Ascending aorta (tissue), 2 donors: ENCODE results near the gene TRIML1. TPM values are rescaled to one million over a fixed set of nuclear protein-coding genes. Genes with fewer than 3 reads are reported as not detected.

Source experiments
- DNase-seq, 2 donors: peaks; one replicate each; pipeline ENCODE4 v3.0.0-alpha.2; 2019; ENCODE audit warnings: low spot score in 2 of 2
- H3K27ac ChIP-seq, 2 donors: fragments of 200-600 bp; sonication (generic); one replicate each; pipeline ENCODE4 v1.5.1; 2016 to 2017; ENCODE audit warnings: mild to moderate bottlenecking in 1 of 2
- H3K27me3 ChIP-seq: fragments of 200-600 bp; sonication (generic); one replicate; pipeline ENCODE4 v1.5.1; 2017
- H3K36me3 ChIP-seq, 2 donors: fragments of 200-600 bp; sonication (generic); one replicate each; pipeline ENCODE4 v1.5.1; 2016
- H3K4me1 ChIP-seq, 2 donors: fragments of 200-600 bp; sonication (generic); one replicate each; pipeline ENCODE4 v1.5.1; 2016 to 2017; ENCODE audit warnings: mild to moderate bottlenecking in 1 of 2
- H3K4me3 ChIP-seq, 2 donors: fragments of 200-600 bp; sonication (generic); one replicate each; pipeline ENCODE4 v1.5.1; 2016 to 2017; ENCODE audit warnings: mild to moderate bottlenecking in 1 of 2
- H3K9me3 ChIP-seq, 2 donors: fragments of 200-600 bp; sonication (generic); one replicate each; pipeline ENCODE4 v1.5.1; 2016
- intact Hi-C: fragments of 100-400 bp; cut with DNase I; formaldehyde crosslinking; loops from one replicate; pipeline ENCODE4 v1.15.1; 2023
- total RNA-seq: library from RNA; depleted of rRNA; stranded (reverse); fragments of >200 nt; gene quantifications from one replicate; pipeline ENCODE4 v1.1.0, GENCODE V29; 2016
- TF ChIP-seq, protein P1 (sequence below), 3 experiments: fragments of 200-600 bp in 2 of 3; fragments of 450-650 bp in 1 of 3; sonication (generic) in 2 of 3; IDR thresholded peaks; one replicate each; pipeline ENCODE4 v1.5.1; 2016 to 2019; ENCODE audit warnings: antibody characterized with exemption in 3 of 3, mild to moderate bottlenecking in 1 of 3, moderate library complexity in 1 of 3

The TRIML1 gene
- total RNA-seq, 1 donor from 2014 or later: not detected

- no peak overlapping the region for H3K4me3 ChIP-seq
- no peaks in the 10 kb centered on the region for H3K9me3 ChIP-seq
- DNase-seq: no peak
- H3K36me3 ChIP-seq: no peaks in the 10 kb centered on the region
- H3K27me3 ChIP-seq: no peaks in the 10 kb centered on the region
- H3K4me1 ChIP-seq: no peaks in the 10 kb centered on the region
- intact Hi-C loops: no loop called here
- TF ChIP-seq, protein P1, sequence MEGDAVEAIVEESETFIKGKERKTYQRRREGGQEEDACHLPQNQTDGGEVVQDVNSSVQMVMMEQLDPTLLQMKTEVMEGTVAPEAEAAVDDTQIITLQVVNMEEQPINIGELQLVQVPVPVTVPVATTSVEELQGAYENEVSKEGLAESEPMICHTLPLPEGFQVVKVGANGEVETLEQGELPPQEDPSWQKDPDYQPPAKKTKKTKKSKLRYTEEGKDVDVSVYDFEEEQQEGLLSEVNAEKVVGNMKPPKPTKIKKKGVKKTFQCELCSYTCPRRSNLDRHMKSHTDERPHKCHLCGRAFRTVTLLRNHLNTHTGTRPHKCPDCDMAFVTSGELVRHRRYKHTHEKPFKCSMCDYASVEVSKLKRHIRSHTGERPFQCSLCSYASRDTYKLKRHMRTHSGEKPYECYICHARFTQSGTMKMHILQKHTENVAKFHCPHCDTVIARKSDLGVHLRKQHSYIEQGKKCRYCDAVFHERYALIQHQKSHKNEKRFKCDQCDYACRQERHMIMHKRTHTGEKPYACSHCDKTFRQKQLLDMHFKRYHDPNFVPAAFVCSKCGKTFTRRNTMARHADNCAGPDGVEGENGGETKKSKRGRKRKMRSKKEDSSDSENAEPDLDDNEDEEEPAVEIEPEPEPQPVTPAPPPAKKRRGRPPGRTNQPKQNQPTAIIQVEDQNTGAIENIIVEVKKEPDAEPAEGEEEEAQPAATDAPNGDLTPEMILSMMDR (IDR thresholded peaks at IDR 0.05): no peak
- H3K27ac ChIP-seq: no peak overlapping the region
Observed at GRCh38 chr4:188143731-188144130, 4.5 kb downstream of the TRIML1 start.

DNA sequence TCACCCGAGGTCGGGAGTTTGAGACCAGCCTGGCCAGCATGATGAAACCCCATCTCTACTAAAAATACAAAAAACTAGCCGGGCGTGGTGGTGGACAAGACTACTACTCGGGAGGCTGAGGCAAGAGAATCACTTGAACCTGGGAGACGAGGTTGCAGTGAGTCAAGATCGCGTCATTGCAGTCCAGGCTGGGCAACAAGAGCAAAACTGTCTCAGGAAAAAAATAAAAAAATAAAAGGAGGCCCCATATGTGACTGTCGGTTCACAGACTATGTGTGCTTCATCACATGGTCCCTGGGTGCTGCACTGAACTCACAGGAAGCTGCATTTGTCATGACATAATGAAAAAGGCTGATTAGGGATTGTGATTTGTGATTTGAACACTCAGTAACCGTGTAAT, 6.4 kb downstream of the TRIML1 start:
- H3K36me3 ChIP-seq: no peaks in the 10 kb centered on the region
- intact Hi-C loops: no loop called here
- H3K4me3 ChIP-seq: no peak overlapping the region
- no peaks in the 10 kb centered on the region for H3K4me1 ChIP-seq
- H3K9me3 ChIP-seq: no peaks in the 10 kb centered on the region
- H3K27me3 ChIP-seq: no peaks in the 10 kb centered on the region
- DNase-seq: no peak
- no peak overlapping the region for H3K27ac ChIP-seq
- TF ChIP-seq, protein P1 (IDR thresholded peaks at IDR 0.05): no peak

- no peak overlapping the region for H3K27ac ChIP-seq
- TF ChIP-seq, protein P1 (IDR thresholded peaks at IDR 0.05): no peak
- H3K9me3 ChIP-seq: no peaks in the 10 kb centered on the region
- DNase-seq: no peak
- H3K4me3 ChIP-seq: no peak overlapping the region
- H3K4me1 ChIP-seq: no peaks in the 10 kb centered on the region
- intact Hi-C loops: no loop called here
- no peaks in the 10 kb centered on the region for H3K36me3 ChIP-seq
- no peaks in the 10 kb centered on the region for H3K27me3 ChIP-seq
Observed at GRCh38 chr4:188146618-188147017, 7.4 kb downstream of the TRIML1 start.

DNA sequence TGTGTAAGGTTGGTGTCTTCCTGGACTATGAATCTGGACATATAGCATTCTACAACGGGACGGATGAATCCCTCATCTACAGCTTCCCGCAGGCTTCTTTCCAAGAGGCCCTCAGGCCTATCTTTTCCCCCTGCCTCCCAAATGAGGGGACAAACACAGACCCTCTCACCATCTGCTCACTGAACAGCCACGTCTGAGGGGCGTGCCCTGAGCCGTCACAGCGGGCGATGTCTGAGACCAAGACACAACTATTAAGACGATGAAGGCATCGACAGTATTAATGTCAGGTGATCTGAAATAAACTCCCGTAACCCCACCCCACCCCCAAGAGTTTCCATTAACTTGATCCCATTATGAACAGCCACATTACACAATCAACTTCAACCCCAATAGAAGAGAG, 7.9 kb downstream of the TRIML1 start:
- no peak overlapping the region for H3K27ac ChIP-seq
- intact Hi-C loops: no loop called here
- TF ChIP-seq, protein P1 (IDR thresholded peaks at IDR 0.05): no peak
- H3K4me3 ChIP-seq: no peak overlapping the region
- no peaks in the 10 kb centered on the region for H3K27me3 ChIP-seq
- no peak for DNase-seq
- H3K36me3 ChIP-seq: no peaks in the 10 kb centered on the region
- H3K9me3 ChIP-seq: no peaks in the 10 kb centered on the region
- H3K4me1 ChIP-seq: no peaks in the 10 kb centered on the region

DNA sequence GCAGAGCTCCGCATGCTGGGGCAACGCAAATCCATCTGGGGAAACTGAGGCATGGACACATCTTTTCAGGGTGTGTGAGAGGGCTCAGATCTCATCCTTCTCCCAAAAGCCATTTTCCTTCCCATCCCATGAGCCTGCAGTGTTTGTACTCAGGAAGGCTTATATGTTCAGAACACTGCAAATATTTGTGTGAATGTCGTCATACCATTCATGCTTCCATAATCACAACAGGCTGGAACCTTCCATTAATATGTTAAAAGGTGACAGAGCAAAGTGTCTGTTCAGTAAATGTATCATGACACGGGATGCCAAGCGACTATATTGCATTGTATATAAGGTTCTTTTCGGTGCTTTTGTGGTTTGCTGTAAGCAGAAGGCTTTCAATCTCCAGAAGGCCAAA, 8.5 kb downstream of the TRIML1 start:
- Histone ChIP-seq H3K4me1 (no peaks in the 10 kb centered on the region), H3K4me3 (no peak overlapping the region), H3K36me3 (no peaks in the 10 kb centered on the region), H3K27ac (no peak overlapping the region), H3K9me3 (no peaks in the 10 kb centered on the region), H3K27me3 (no peaks in the 10 kb centered on the region)
- TF ChIP-seq, protein P1 (IDR thresholded peaks at IDR 0.05): no peak
- intact Hi-C loops: no loop called here
- DNase-seq: no peak
